GM12864 (cell line): ENCODE results near the gene DPH3.

Experiments used
- DNase-seq: peaks from one replicate; pipeline ENCODE4 v3.0.0-alpha.2; 2011; ENCODE audit warnings: low read depth
- H3K4me3 ChIP-seq: 2 replicates; pipeline ENCODE4 v1.5.1; 2011; ENCODE audit warnings: mild to moderate bottlenecking, low read depth, low read length, control low read depth
- CTCF ChIP-seq: IDR thresholded peaks from 2 replicates; pipeline ENCODE4 v1.5.1; 2011; ENCODE audit warnings: low read depth, mild to moderate bottlenecking, moderate library complexity, low read length, control low read depth, inconsistent platforms; ENCODE audit errors: missing control alignments

The DPH3 gene

GRCh38 chr3:16236856-16237393 is 27.8 kb downstream of the DPH3 start:
- H3K4me3 ChIP-seq = no peak overlapping the region
- TF ChIP-seq CTCF = no peak
- DNase-seq = no peak

GRCh38 chr3:16236030-16236639 is 28.6 kb downstream of the DPH3 start:
- no peak for TF ChIP-seq CTCF
- no peak overlapping the region for H3K4me3 ChIP-seq
- DNase-seq = no peak

GRCh38 chr3:16234281-16234680 is 30.5 kb downstream of the DPH3 start:
- TF ChIP-seq CTCF = no peak
- no peak for DNase-seq

GRCh38 chr3:16233806-16234205 is 30.9 kb downstream of the DPH3 start:
- no peak for DNase-seq
- no peak for TF ChIP-seq CTCF
- H3K4me3 ChIP-seq = no peak overlapping the region

More at GRCh38 chr3:16234281-16234680, 30.5 kb downstream of the DPH3 start:
- H3K4me3 ChIP-seq = no peak overlapping the region

- H3K4me3 ChIP-seq = no peak overlapping the region
- no peak for TF ChIP-seq CTCF
- DNase-seq = no peak
Measured at GRCh38 chr3:16231983-16232382, 32.8 kb downstream of the DPH3 start.

- DNase-seq = no peak
- TF ChIP-seq CTCF = no peak
- no peak overlapping the region for H3K4me3 ChIP-seq
Measured at GRCh38 chr3:16229681-16230080, 35.1 kb downstream of the DPH3 start.

GRCh38 chr3:16227566-16227965 is 37.2 kb downstream of the DPH3 start:
- DNase-seq = no peak
- H3K4me3 ChIP-seq = no peak overlapping the region
- no peak for TF ChIP-seq CTCF
